ENCODE data around the gene CD96. TPM values are rescaled to one million over a fixed set of nuclear protein-coding genes. Genes with fewer than 3 reads are reported as not detected.
"Not testable (repeated sequence)": the region's sequence is repeated elsewhere in the genome, so short reads cannot be mapped to it uniquely, and the experiment has no call there.

CD96 gene
- polyA plus RNA-seq, 2 donors, result 0.88 to 0.94 TPM

- no peaks in the 10 kb centered on the region for H3K9me3 ChIP-seq (ENCODE audit: control insufficient read depth in 2 of 2, insufficient read depth in 1 of 2, low read depth in 1 of 2, low read length in 1 of 2)
- H3K36me3 ChIP-seq (ENCODE audit: control insufficient read depth in 2 of 2, insufficient read depth in 2 of 2, low read length in 1 of 2), result no peaks in the 10 kb centered on the region
- no peak overlapping the region for H3K4me3 ChIP-seq (ENCODE audit: low read depth in 1 of 2, low read length in 2 of 2)
- no peaks in the 10 kb centered on the region for H3K4me1 ChIP-seq (ENCODE audit: control insufficient read depth in 2 of 2, insufficient read depth in 2 of 2, low read length in 1 of 2)
- 68 to 84% methylated on average over 4 of the region's 4 CpGs for WGBS, 2 donors
- no peaks in the 10 kb centered on the region for H3K27me3 ChIP-seq (ENCODE audit: control insufficient read depth in 1 of 2, insufficient read depth in 2 of 2, low read length in 2 of 2)
- H3K27ac ChIP-seq (ENCODE audit: low read depth in 2 of 2, low read length in 1 of 2), result no peak overlapping the region
Measured at GRCh38 chr3:111547631-111548030, 5.6 kb downstream of the CD96 start.

GRCh38 chr3:111548092-111548491, 6.1 kb downstream of the CD96 start:
- H3K4me1 ChIP-seq (ENCODE audit: control insufficient read depth in 2 of 2, insufficient read depth in 2 of 2, low read length in 1 of 2), result no peaks in the 10 kb centered on the region
- no peak overlapping the region for H3K27ac ChIP-seq (ENCODE audit: low read depth in 2 of 2, low read length in 1 of 2)
- 73 to 85% methylated on average over 1 of the region's 1 CpG for WGBS, 2 donors
- no peaks in the 10 kb centered on the region for H3K36me3 ChIP-seq (ENCODE audit: control insufficient read depth in 2 of 2, insufficient read depth in 2 of 2, low read length in 1 of 2)
- no peaks in the 10 kb centered on the region for H3K27me3 ChIP-seq (ENCODE audit: control insufficient read depth in 1 of 2, insufficient read depth in 2 of 2, low read length in 2 of 2)
- no peak overlapping the region for H3K4me3 ChIP-seq (ENCODE audit: low read depth in 1 of 2, low read length in 2 of 2)
- no peaks in the 10 kb centered on the region for H3K9me3 ChIP-seq (ENCODE audit: control insufficient read depth in 2 of 2, insufficient read depth in 1 of 2, low read depth in 1 of 2, low read length in 1 of 2)

- Histone ChIP-seq H3K36me3 (ENCODE audit: control insufficient read depth in 2 of 2, insufficient read depth in 2 of 2, low read length in 1 of 2) (no peaks in the 10 kb centered on the region), H3K27ac (ENCODE audit: low read depth in 2 of 2, low read length in 1 of 2) (no peak overlapping the region), H3K27me3 (ENCODE audit: control insufficient read depth in 1 of 2, insufficient read depth in 2 of 2, low read length in 2 of 2) (no peaks in the 10 kb centered on the region), H3K4me1 (ENCODE audit: control insufficient read depth in 2 of 2, insufficient read depth in 2 of 2, low read length in 1 of 2) (no peaks in the 10 kb centered on the region), H3K9me3 (ENCODE audit: control insufficient read depth in 2 of 2, insufficient read depth in 1 of 2, low read depth in 1 of 2, low read length in 1 of 2) (no peaks in the 10 kb centered on the region), H3K4me3 (ENCODE audit: low read depth in 1 of 2, low read length in 2 of 2) (no peak overlapping the region)
Measured at GRCh38 chr3:111548756-111549155, 6.8 kb downstream of the CD96 start.

- WGBS, 2 donors, result 92 to 93% methylated on average over 16 to 17 of the region's 25 CpGs
Measured at GRCh38 chr3:111561902-111562301, 19.9 kb downstream of the CD96 start.

GRCh38 chr3:111566844-111567243, 24.8 kb downstream of the CD96 start:
- 71 to 73% methylated on average over 2 of the region's 2 CpGs for WGBS, 2 donors
- H3K27me3 ChIP-seq (ENCODE audit: control insufficient read depth in 1 of 2, insufficient read depth in 2 of 2, low read length in 2 of 2), result no peaks in the 10 kb centered on the region
- H3K4me3 ChIP-seq (ENCODE audit: low read depth in 1 of 2, low read length in 2 of 2), result no peak overlapping the region
- H3K36me3 ChIP-seq (ENCODE audit: control insufficient read depth in 2 of 2, insufficient read depth in 2 of 2, low read length in 1 of 2), result no peaks in the 10 kb centered on the region
- H3K27ac ChIP-seq (ENCODE audit: low read depth in 2 of 2, low read length in 1 of 2), result no peak overlapping the region
- H3K9me3 ChIP-seq (ENCODE audit: control insufficient read depth in 2 of 2, insufficient read depth in 1 of 2, low read depth in 1 of 2, low read length in 1 of 2), result no peaks in the 10 kb centered on the region
- H3K4me1 ChIP-seq (ENCODE audit: control insufficient read depth in 2 of 2, insufficient read depth in 2 of 2, low read length in 1 of 2), result no peaks in the 10 kb centered on the region

More at GRCh38 chr3:111561902-111562301, 19.9 kb downstream of the CD96 start:
- not testable (repeated sequence) for H3K36me3 ChIP-seq (ENCODE audit: control insufficient read depth in 2 of 2, insufficient read depth in 2 of 2, low read length in 1 of 2); H3K9me3 ChIP-seq (ENCODE audit: control insufficient read depth in 2 of 2, insufficient read depth in 1 of 2, low read depth in 1 of 2, low read length in 1 of 2); H3K4me1 ChIP-seq (ENCODE audit: control insufficient read depth in 2 of 2, insufficient read depth in 2 of 2, low read length in 1 of 2); H3K27me3 ChIP-seq (ENCODE audit: control insufficient read depth in 1 of 2, insufficient read depth in 2 of 2, low read length in 2 of 2); H3K4me3 ChIP-seq (ENCODE audit: low read depth in 1 of 2, low read length in 2 of 2); H3K27ac ChIP-seq (ENCODE audit: low read depth in 2 of 2, low read length in 1 of 2)

- 88 to 92% methylated on average over 2 of the region's 2 CpGs for WGBS, 2 donors
- Histone ChIP-seq H3K9me3 (ENCODE audit: control insufficient read depth in 2 of 2, insufficient read depth in 1 of 2, low read depth in 1 of 2, low read length in 1 of 2) (no peaks in the 10 kb centered on the region), H3K27me3 (ENCODE audit: control insufficient read depth in 1 of 2, insufficient read depth in 2 of 2, low read length in 2 of 2) (no peaks in the 10 kb centered on the region)
Measured at GRCh38 chr3:111568355-111568754, 26.4 kb downstream of the CD96 start.

GRCh38 chr3:111568911-111569310, 26.9 kb downstream of the CD96 start:
- Histone ChIP-seq H3K4me3 (ENCODE audit: low read depth in 1 of 2, low read length in 2 of 2) (no peak overlapping the region), H3K9me3 (ENCODE audit: control insufficient read depth in 2 of 2, insufficient read depth in 1 of 2, low read depth in 1 of 2, low read length in 1 of 2) (no peaks in the 10 kb centered on the region), H3K27ac (ENCODE audit: low read depth in 2 of 2, low read length in 1 of 2) (no peak overlapping the region), H3K27me3 (ENCODE audit: control insufficient read depth in 1 of 2, insufficient read depth in 2 of 2, low read length in 2 of 2) (no peaks in the 10 kb centered on the region), H3K36me3 (ENCODE audit: control insufficient read depth in 2 of 2, insufficient read depth in 2 of 2, low read length in 1 of 2) (no peaks in the 10 kb centered on the region), H3K4me1 (ENCODE audit: control insufficient read depth in 2 of 2, insufficient read depth in 2 of 2, low read length in 1 of 2) (no peaks in the 10 kb centered on the region)

More at GRCh38 chr3:111568355-111568754, 26.4 kb downstream of the CD96 start:
- Histone ChIP-seq H3K27ac (ENCODE audit: low read depth in 2 of 2, low read length in 1 of 2) (no peak overlapping the region), H3K36me3 (ENCODE audit: control insufficient read depth in 2 of 2, insufficient read depth in 2 of 2, low read length in 1 of 2) (no peaks in the 10 kb centered on the region), H3K4me3 (ENCODE audit: low read depth in 1 of 2, low read length in 2 of 2) (no peak overlapping the region), H3K4me1 (ENCODE audit: control insufficient read depth in 2 of 2, insufficient read depth in 2 of 2, low read length in 1 of 2) (no peaks in the 10 kb centered on the region)

- no peaks in the 10 kb centered on the region for H3K36me3 ChIP-seq (ENCODE audit: control insufficient read depth in 2 of 2, insufficient read depth in 2 of 2, low read length in 1 of 2)
- no peaks in the 10 kb centered on the region for H3K9me3 ChIP-seq (ENCODE audit: control insufficient read depth in 2 of 2, insufficient read depth in 1 of 2, low read depth in 1 of 2, low read length in 1 of 2)
- H3K4me1 ChIP-seq (ENCODE audit: control insufficient read depth in 2 of 2, insufficient read depth in 2 of 2, low read length in 1 of 2), result no peaks in the 10 kb centered on the region
- H3K4me3 ChIP-seq (ENCODE audit: low read depth in 1 of 2, low read length in 2 of 2), result no peak overlapping the region
- no peak overlapping the region for H3K27ac ChIP-seq (ENCODE audit: low read depth in 2 of 2, low read length in 1 of 2)
- 91 to 92% methylated on average over 12 of the region's 12 CpGs for WGBS, 2 donors
- H3K27me3 ChIP-seq (ENCODE audit: control insufficient read depth in 1 of 2, insufficient read depth in 2 of 2, low read length in 2 of 2), result no peaks in the 10 kb centered on the region
Measured at GRCh38 chr3:111570404-111571030, 28.5 kb downstream of the CD96 start.

- Histone ChIP-seq H3K4me1 (ENCODE audit: control insufficient read depth in 2 of 2, insufficient read depth in 2 of 2, low read length in 1 of 2) (no peaks in the 10 kb centered on the region), H3K27me3 (ENCODE audit: control insufficient read depth in 1 of 2, insufficient read depth in 2 of 2, low read length in 2 of 2) (no peaks in the 10 kb centered on the region), H3K27ac (ENCODE audit: low read depth in 2 of 2, low read length in 1 of 2) (no peak overlapping the region), H3K4me3 (ENCODE audit: low read depth in 1 of 2, low read length in 2 of 2) (no peak overlapping the region), H3K36me3 (ENCODE audit: control insufficient read depth in 2 of 2, insufficient read depth in 2 of 2, low read length in 1 of 2) (no peaks in the 10 kb centered on the region), H3K9me3 (ENCODE audit: control insufficient read depth in 2 of 2, insufficient read depth in 1 of 2, low read depth in 1 of 2, low read length in 1 of 2) (no peaks in the 10 kb centered on the region)
- 49 to 56% methylated on average over 1 of the region's 1 CpG for WGBS, 2 donors
Measured at GRCh38 chr3:111571282-111571681, 29.3 kb downstream of the CD96 start.

- Histone ChIP-seq H3K4me1 (ENCODE audit: control insufficient read depth in 2 of 2, insufficient read depth in 2 of 2, low read length in 1 of 2) (no peaks in the 10 kb centered on the region), H3K36me3 (ENCODE audit: control insufficient read depth in 2 of 2, insufficient read depth in 2 of 2, low read length in 1 of 2) (no peaks in the 10 kb centered on the region), H3K27me3 (ENCODE audit: control insufficient read depth in 1 of 2, insufficient read depth in 2 of 2, low read length in 2 of 2) (no peaks in the 10 kb centered on the region), H3K27ac (ENCODE audit: low read depth in 2 of 2, low read length in 1 of 2) (no peak overlapping the region), H3K9me3 (ENCODE audit: control insufficient read depth in 2 of 2, insufficient read depth in 1 of 2, low read depth in 1 of 2, low read length in 1 of 2) (no peaks in the 10 kb centered on the region), H3K4me3 (ENCODE audit: low read depth in 1 of 2, low read length in 2 of 2) (no peak overlapping the region)
- WGBS, 2 donors, result 87 to 92% methylated on average over 6 of the region's 6 CpGs
Measured at GRCh38 chr3:111571907-111572460, 30.0 kb downstream of the CD96 start.

Data from esophagus (tissue), 2 donors.